ENCODE measurements around the gene C14orf93.
"Not testable (repeated sequence)": the region's sequence is repeated elsewhere in the genome, so short reads cannot be mapped to it uniquely, and the experiment has no call there.

Gene C14orf93

GRCh38 chr14:22973217-22974032 lies 36.5 kb downstream of the C14orf93 start:
- DNase-seq (ENCODE audit: low spot score), result peak; percentile 50

- no peak for DNase-seq (ENCODE audit: low spot score)
Measured at GRCh38 chr14:22972313-22972930, 37.5 kb downstream of the C14orf93 start.

- no peak for DNase-seq (ENCODE audit: low spot score)
Measured at GRCh38 chr14:22971152-22971551, 38.8 kb downstream of the C14orf93 start.

GRCh38 chr14:22966783-22967269 lies 43.1 kb downstream of the C14orf93 start:
- no peak for DNase-seq (ENCODE audit: low spot score)

- DNase-seq (ENCODE audit: low spot score), result not testable (repeated sequence)
Measured at GRCh38 chr14:22965916-22966782, 43.8 kb downstream of the C14orf93 start.

GRCh38 chr14:22962061-22962676 lies 47.8 kb downstream of the C14orf93 start:
- no peak for DNase-seq (ENCODE audit: low spot score)

GRCh38 chr14:22955702-22956569 lies 54.0 kb downstream of the C14orf93 start:
- DNase-seq (ENCODE audit: low spot score), result no peak

GRCh38 chr14:22952418-22952817 lies 57.5 kb downstream of the C14orf93 start:
- no peak for DNase-seq (ENCODE audit: low spot score)

- DNase-seq (ENCODE audit: low spot score), result not testable (repeated sequence)
Measured at GRCh38 chr14:22951795-22952194, 58.1 kb downstream of the C14orf93 start.

GRCh38 chr14:22945642-22946041 lies 64.3 kb downstream of the C14orf93 start:
- DNase-seq (ENCODE audit: low spot score), result no peak

- no peak for DNase-seq (ENCODE audit: low spot score)
Measured at GRCh38 chr14:22939684-22940083, 70.3 kb downstream of the C14orf93 start.

All from iPS-NIHi11 (cell line).